WTC11 (cell line): Measurements from ENCODE around the gene LPCAT3. TPM values are rescaled to one million over a fixed set of nuclear protein-coding genes. Genes with fewer than 3 reads are reported as not detected.

Source experiments
- ESRRA ChIP-seq: sonication (generic); formaldehyde crosslinking; IDR thresholded peaks from 2 replicates; pipeline ENCODE4 v1.8.1; 2022; ENCODE audit warnings: mild to moderate bottlenecking, missing genetic modification reagents, borderline replicate concordance
- ETV6 ChIP-seq: sonication (generic); formaldehyde crosslinking; IDR thresholded peaks from 2 replicates; pipeline ENCODE4 v1.8.1; 2022; ENCODE audit warnings: mild to moderate bottlenecking, missing genetic modification reagents
- GTF2I ChIP-seq: fragments of 250-450 bp; sonication (Bioruptor Pico); conservative IDR thresholded peaks from 2 replicates; pipeline ENCODE4 v1.4.0; 2021; ENCODE audit warnings: mild to moderate bottlenecking
- NFYB ChIP-seq: sonication (generic); formaldehyde crosslinking; conservative IDR thresholded peaks from 2 replicates; pipeline ENCODE4 v1.8.0; 2022; ENCODE audit warnings: low read depth, missing genetic modification reagents
- NR1H2 ChIP-seq: sonication (generic); formaldehyde crosslinking; IDR thresholded peaks from 2 replicates; pipeline ENCODE4 v1.9.0; 2021; ENCODE audit warnings: mild to moderate bottlenecking, moderate library complexity, missing genetic modification reagents
- RELA ChIP-seq: sonication (generic); formaldehyde crosslinking; IDR thresholded peaks from 2 replicates; pipeline ENCODE4 v1.8.1; 2022; ENCODE audit warnings: missing genetic modification reagents, mild to moderate bottlenecking, borderline replicate concordance
- RORB ChIP-seq: fragments of 250-450 bp; sonication (Bioruptor Pico); IDR thresholded peaks from 2 replicates; pipeline ENCODE4 v1.9.0; 2021; ENCODE audit warnings: mild to moderate bottlenecking
- SMAD4 ChIP-seq: sonication (generic); formaldehyde crosslinking; IDR thresholded peaks from 2 replicates; pipeline ENCODE4 v1.8.0; 2022; ENCODE audit warnings: mild to moderate bottlenecking, missing genetic modification reagents
- SOX15 ChIP-seq: fragments of 250-450 bp; sonication (Bioruptor Pico); IDR thresholded peaks from 2 replicates; pipeline ENCODE4 v1.9.0; 2021; ENCODE audit warnings: mild to moderate bottlenecking
- TEAD4 ChIP-seq: sonication (generic); formaldehyde crosslinking; IDR thresholded peaks from 2 replicates; pipeline ENCODE4 v1.8.0; 2022; ENCODE audit warnings: mild to moderate bottlenecking, missing genetic modification reagents
- ZNF219 ChIP-seq: sonication (generic); formaldehyde crosslinking; IDR thresholded peaks from 2 replicates; pipeline ENCODE4 v1.8.0; 2023; ENCODE audit warnings: missing genetic modification reagents, mild to moderate bottlenecking, borderline replicate concordance
- ZNF396 ChIP-seq: fragments of 250-450 bp; sonication (Bioruptor Pico); IDR thresholded peaks from 2 replicates; pipeline ENCODE4 v1.8.0; 2021; ENCODE audit warnings: mild to moderate bottlenecking, moderate library complexity, borderline replicate concordance
- ZNF671 ChIP-seq: fragments of 250-450 bp; sonication (Bioruptor Pico); IDR thresholded peaks from 2 replicates; pipeline ENCODE4 v1.8.0; 2021; ENCODE audit warnings: mild to moderate bottlenecking
- total RNA-seq: library from RNA; stranded (reverse); gene quantifications from 3 replicates; pipeline ENCODE4 v1.2.3, GENCODE V29; 2021
- TF ChIP-seq, protein P1 (sequence below): fragments of 250-450 bp; sonication (Bioruptor Pico); IDR thresholded peaks from 2 replicates; pipeline ENCODE4 v1.9.0; 2021; ENCODE audit warnings: moderate library complexity, mild to moderate bottlenecking, inconsistent platforms, borderline replicate concordance
- TF ChIP-seq, protein P2 (sequence below): sonication (generic); formaldehyde crosslinking; IDR thresholded peaks from 2 replicates; pipeline ENCODE4 v1.8.1; 2022; ENCODE audit warnings: mild to moderate bottlenecking, moderate library complexity, missing genetic modification reagents
- TF ChIP-seq, protein P3 (sequence below): sonication (generic); formaldehyde crosslinking; IDR thresholded peaks from 2 replicates; pipeline ENCODE4 v1.8.0; 2023; ENCODE audit warnings: missing genetic modification reagents, mild to moderate bottlenecking, borderline replicate concordance
- TF ChIP-seq, protein P4 (sequence below): fragments of 200-600 bp; IDR thresholded peaks from 2 replicates; pipeline ENCODE4 v1.8.0; 2022; ENCODE audit warnings: antibody characterized with exemption
- TF ChIP-seq, protein P5 (sequence below): fragments of 250-450 bp; sonication (Bioruptor Pico); conservative IDR thresholded peaks from 2 replicates; pipeline ENCODE4 v1.9.0; 2021; ENCODE audit warnings: mild to moderate bottlenecking
- TF ChIP-seq, protein P6 (sequence below): fragments of 250-450 bp; sonication (Bioruptor Pico); IDR thresholded peaks from 2 replicates; pipeline ENCODE4 v1.9.0; 2021; ENCODE audit warnings: mild to moderate bottlenecking
- TF ChIP-seq, protein P7 (sequence below): sonication (generic); formaldehyde crosslinking; IDR thresholded peaks from 2 replicates; pipeline ENCODE4 v1.8.1; 2023; ENCODE audit warnings: mild to moderate bottlenecking, missing genetic modification reagents, moderate library complexity
- TF ChIP-seq, protein P8 (sequence below): sonication (generic); formaldehyde crosslinking; IDR thresholded peaks from 2 replicates; pipeline ENCODE4 v1.8.0; 2023; ENCODE audit warnings: mild to moderate bottlenecking, missing genetic modification reagents
- TF ChIP-seq, protein P9 (sequence below): sonication (generic); formaldehyde crosslinking; IDR thresholded peaks from 2 replicates; pipeline ENCODE4 v1.8.1; 2022; ENCODE audit warnings: low read depth, missing genetic modification reagents, borderline replicate concordance

The LPCAT3 gene
- total RNA-seq, 1 experiment from 2014 or later = 40.0 TPM

DNA sequence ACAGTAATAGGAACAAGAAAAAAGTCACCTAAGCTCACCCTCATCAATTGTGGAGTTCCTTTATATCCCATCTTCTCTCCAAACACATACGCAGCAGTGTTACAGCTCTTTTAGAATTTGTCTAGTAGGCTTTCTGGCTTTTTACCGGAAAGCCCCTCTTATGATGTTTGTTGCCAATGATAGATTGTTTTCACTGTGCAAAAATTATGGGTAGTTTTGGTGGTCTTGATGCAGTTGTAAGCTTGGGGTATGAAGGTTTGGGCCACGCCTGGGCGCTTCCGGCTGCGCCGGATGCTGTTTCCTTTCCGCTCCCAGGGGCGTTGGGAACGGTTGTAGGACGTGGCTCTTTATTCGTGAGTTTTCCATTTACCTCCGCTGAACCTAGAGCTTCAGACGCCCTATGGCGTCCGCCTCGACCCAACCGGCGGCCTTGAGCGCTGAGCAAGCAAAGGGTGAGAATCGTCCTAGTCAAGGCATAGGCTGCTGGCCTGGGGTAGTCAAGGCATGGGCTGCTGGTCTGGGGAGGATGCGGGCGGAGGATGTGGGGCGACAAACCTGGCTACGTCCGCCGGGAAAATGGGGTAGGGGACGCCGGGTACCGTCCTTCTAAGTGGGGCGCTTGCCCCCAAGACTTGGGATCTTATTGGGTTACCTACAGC, 74.4 kb downstream of the LPCAT3 start, which contains the start of the genes C12orf57 and RNU7-1 (continued):
- TF ChIP-seq, protein P1, sequence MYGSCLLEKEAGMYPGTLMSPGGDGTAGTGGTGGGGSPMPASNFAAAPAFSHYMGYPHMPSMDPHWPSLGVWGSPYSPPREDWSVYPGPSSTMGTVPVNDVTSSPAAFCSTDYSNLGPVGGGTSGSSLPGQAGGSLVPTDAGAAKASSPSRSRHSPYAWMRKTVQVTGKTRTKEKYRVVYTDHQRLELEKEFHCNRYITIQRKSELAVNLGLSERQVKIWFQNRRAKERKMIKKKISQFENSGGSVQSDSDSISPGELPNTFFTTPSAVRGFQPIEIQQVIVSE (CRISPR knock-in tag) = peak; percentile 97
- TF ChIP-seq, protein P2, sequence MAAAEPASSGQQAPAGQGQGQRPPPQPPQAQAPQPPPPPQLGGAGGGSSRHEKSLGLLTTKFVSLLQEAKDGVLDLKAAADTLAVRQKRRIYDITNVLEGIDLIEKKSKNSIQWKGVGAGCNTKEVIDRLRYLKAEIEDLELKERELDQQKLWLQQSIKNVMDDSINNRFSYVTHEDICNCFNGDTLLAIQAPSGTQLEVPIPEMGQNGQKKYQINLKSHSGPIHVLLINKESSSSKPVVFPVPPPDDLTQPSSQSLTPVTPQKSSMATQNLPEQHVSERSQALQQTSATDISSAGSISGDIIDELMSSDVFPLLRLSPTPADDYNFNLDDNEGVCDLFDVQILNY (CRISPR knock-in tag) = no peak
- TF ChIP-seq ETV6 (0 out of 2 replicates have a peak, but pooled peaks have one; percentile 53), RORB (CRISPR knock-in tag) (peak; percentile 57), ESRRA (CRISPR knock-in tag) (no peak), SMAD4 (CRISPR knock-in tag) (peak; percentile 67), NR1H2 (CRISPR knock-in tag) (peak; percentile 51; the same call in 1 of the 2 replicates), ZNF671 (CRISPR knock-in tag) (peak; percentile 99), ZNF219 (0 out of 2 replicates have a peak, but pooled peaks have one; percentile 21), TEAD4 (CRISPR knock-in tag) (no peak; the same call in 1 of the 2 replicates), SOX15 (CRISPR knock-in tag) (peak; percentile 90), NFYB (CRISPR knock-in tag) (peak; percentile 12), ZNF396 (CRISPR knock-in tag) (no peak), GTF2I (CRISPR knock-in tag) (no peak), RELA (CRISPR knock-in tag) (no peak)
- TF ChIP-seq, protein P3, sequence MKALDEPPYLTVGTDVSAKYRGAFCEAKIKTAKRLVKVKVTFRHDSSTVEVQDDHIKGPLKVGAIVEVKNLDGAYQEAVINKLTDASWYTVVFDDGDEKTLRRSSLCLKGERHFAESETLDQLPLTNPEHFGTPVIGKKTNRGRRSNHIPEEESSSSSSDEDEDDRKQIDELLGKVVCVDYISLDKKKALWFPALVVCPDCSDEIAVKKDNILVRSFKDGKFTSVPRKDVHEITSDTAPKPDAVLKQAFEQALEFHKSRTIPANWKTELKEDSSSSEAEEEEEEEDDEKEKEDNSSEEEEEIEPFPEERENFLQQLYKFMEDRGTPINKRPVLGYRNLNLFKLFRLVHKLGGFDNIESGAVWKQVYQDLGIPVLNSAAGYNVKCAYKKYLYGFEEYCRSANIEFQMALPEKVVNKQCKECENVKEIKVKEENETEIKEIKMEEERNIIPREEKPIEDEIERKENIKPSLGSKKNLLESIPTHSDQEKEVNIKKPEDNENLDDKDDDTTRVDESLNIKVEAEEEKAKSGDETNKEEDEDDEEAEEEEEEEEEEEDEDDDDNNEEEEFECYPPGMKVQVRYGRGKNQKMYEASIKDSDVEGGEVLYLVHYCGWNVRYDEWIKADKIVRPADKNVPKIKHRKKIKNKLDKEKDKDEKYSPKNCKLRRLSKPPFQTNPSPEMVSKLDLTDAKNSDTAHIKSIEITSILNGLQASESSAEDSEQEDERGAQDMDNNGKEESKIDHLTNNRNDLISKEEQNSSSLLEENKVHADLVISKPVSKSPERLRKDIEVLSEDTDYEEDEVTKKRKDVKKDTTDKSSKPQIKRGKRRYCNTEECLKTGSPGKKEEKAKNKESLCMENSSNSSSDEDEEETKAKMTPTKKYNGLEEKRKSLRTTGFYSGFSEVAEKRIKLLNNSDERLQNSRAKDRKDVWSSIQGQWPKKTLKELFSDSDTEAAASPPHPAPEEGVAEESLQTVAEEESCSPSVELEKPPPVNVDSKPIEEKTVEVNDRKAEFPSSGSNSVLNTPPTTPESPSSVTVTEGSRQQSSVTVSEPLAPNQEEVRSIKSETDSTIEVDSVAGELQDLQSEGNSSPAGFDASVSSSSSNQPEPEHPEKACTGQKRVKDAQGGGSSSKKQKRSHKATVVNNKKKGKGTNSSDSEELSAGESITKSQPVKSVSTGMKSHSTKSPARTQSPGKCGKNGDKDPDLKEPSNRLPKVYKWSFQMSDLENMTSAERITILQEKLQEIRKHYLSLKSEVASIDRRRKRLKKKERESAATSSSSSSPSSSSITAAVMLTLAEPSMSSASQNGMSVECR (CRISPR knock-in tag) = peak; percentile 88
- TF ChIP-seq, protein P4, sequence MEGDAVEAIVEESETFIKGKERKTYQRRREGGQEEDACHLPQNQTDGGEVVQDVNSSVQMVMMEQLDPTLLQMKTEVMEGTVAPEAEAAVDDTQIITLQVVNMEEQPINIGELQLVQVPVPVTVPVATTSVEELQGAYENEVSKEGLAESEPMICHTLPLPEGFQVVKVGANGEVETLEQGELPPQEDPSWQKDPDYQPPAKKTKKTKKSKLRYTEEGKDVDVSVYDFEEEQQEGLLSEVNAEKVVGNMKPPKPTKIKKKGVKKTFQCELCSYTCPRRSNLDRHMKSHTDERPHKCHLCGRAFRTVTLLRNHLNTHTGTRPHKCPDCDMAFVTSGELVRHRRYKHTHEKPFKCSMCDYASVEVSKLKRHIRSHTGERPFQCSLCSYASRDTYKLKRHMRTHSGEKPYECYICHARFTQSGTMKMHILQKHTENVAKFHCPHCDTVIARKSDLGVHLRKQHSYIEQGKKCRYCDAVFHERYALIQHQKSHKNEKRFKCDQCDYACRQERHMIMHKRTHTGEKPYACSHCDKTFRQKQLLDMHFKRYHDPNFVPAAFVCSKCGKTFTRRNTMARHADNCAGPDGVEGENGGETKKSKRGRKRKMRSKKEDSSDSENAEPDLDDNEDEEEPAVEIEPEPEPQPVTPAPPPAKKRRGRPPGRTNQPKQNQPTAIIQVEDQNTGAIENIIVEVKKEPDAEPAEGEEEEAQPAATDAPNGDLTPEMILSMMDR = no peak
- TF ChIP-seq, protein P5, sequence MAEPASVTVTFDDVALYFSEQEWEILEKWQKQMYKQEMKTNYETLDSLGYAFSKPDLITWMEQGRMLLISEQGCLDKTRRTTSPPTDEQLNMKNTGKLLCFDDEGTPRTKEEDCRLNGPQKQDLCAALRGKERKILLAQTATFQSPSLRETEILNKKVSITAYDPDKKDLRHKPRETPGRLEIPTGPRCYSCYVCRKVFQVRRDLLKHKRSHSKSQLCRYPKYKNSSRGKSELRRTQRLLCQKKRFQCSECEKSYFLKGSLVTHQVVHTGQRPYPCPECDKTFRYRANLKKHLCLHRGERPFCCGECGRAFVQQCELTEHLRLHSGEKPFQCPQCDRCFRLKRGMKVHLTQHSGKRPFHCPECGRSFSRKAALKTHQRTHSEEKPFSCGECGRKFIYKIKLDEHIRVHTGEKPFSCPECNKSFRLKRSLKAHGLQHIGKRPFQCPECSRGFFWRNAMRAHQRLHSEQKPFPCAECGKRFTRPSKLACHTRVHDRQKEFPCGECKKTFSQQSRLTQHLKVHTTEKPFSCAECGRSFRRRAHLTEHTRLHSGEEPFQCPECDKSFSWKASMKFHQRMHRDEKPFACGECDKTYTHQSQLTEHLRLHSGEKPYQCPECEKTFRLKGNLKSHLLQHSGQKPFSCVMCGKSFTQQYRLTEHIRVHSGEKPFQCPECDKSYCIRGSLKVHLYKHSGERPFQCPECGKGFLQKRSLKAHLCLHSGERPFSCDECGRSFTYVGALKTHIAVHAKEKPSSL (CRISPR knock-in tag) = peak; percentile 100
- TF ChIP-seq, protein P6, sequence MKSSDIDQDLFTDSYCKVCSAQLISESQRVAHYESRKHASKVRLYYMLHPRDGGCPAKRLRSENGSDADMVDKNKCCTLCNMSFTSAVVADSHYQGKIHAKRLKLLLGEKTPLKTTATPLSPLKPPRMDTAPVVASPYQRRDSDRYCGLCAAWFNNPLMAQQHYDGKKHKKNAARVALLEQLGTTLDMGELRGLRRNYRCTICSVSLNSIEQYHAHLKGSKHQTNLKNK = peak; percentile 96
- TF ChIP-seq, protein P7, sequence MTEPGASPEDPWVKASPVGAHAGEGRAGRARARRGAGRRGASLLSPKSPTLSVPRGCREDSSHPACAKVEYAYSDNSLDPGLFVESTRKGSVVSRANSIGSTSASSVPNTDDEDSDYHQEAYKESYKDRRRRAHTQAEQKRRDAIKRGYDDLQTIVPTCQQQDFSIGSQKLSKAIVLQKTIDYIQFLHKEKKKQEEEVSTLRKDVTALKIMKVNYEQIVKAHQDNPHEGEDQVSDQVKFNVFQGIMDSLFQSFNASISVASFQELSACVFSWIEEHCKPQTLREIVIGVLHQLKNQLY (CRISPR knock-in tag) = 0 out of 2 replicates have a peak, but pooled peaks have one; percentile 50
- TF ChIP-seq, protein P8, sequence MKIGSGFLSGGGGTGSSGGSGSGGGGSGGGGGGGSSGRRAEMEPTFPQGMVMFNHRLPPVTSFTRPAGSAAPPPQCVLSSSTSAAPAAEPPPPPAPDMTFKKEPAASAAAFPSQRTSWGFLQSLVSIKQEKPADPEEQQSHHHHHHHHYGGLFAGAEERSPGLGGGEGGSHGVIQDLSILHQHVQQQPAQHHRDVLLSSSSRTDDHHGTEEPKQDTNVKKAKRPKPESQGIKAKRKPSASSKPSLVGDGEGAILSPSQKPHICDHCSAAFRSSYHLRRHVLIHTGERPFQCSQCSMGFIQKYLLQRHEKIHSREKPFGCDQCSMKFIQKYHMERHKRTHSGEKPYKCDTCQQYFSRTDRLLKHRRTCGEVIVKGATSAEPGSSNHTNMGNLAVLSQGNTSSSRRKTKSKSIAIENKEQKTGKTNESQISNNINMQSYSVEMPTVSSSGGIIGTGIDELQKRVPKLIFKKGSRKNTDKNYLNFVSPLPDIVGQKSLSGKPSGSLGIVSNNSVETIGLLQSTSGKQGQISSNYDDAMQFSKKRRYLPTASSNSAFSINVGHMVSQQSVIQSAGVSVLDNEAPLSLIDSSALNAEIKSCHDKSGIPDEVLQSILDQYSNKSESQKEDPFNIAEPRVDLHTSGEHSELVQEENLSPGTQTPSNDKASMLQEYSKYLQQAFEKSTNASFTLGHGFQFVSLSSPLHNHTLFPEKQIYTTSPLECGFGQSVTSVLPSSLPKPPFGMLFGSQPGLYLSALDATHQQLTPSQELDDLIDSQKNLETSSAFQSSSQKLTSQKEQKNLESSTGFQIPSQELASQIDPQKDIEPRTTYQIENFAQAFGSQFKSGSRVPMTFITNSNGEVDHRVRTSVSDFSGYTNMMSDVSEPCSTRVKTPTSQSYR (CRISPR knock-in tag) = no peak
- TF ChIP-seq, protein P9, sequence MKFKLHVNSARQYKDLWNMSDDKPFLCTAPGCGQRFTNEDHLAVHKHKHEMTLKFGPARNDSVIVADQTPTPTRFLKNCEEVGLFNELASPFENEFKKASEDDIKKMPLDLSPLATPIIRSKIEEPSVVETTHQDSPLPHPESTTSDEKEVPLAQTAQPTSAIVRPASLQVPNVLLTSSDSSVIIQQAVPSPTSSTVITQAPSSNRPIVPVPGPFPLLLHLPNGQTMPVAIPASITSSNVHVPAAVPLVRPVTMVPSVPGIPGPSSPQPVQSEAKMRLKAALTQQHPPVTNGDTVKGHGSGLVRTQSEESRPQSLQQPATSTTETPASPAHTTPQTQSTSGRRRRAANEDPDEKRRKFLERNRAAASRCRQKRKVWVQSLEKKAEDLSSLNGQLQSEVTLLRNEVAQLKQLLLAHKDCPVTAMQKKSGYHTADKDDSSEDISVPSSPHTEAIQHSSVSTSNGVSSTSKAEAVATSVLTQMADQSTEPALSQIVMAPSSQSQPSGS (CRISPR knock-in tag) = peak; percentile 56; the same call in 1 of the 2 replicates
